Measurements from ENCODE around the gene TXNRD1. TPM values are rescaled to one million over a fixed set of nuclear protein-coding genes. Genes with fewer than 3 reads are reported as not detected.

Gene TXNRD1
- total RNA-seq, 1 experiment from 2014 or later = 327 TPM

- no peak overlapping the region for H2AFZ ChIP-seq (ENCODE audit: low read depth, low read length, poor library complexity, severe bottlenecking)
- DNase-seq (ENCODE audit: low read depth, low spot score) (no peak), ATAC-seq (no peak)
- no peaks in the 10 kb centered on the region for H3K79me2 ChIP-seq (ENCODE audit: insufficient read depth, low read length)
- ChIA-PET CTCF (no interaction called here), POLR2A (no interaction called here), RAD21 (ENCODE audit: low non-redundant PET in 1 of 2, low total read pairs in 2 of 2, uncharacterized antibody in 2 of 2, unreplicated experiment in 2 of 2) (no interaction called here)
- no peaks in the 10 kb centered on the region for H4K20me1 ChIP-seq (ENCODE audit: insufficient read depth)
- no peaks in the 10 kb centered on the region for H3K36me3 ChIP-seq (ENCODE audit: control insufficient read depth in 1 of 2, insufficient read depth in 2 of 2, low read length in 2 of 2)
- H3K27ac ChIP-seq (ENCODE audit: low read depth, low read length) = no peak overlapping the region
- no peak overlapping the region for H3K9ac ChIP-seq (ENCODE audit: low read length)
- no peak overlapping the region for H3K4me2 ChIP-seq (ENCODE audit: low read length)
- no peaks in the 10 kb centered on the region for H3K27me3 ChIP-seq (ENCODE audit: insufficient read depth, low read length)
- peaks cover 0 to 3% of the 10 kb centered on the region in 2 experiments; a peak in 1 of 4 replicates for H3K9me3 ChIP-seq (ENCODE audit: control insufficient read depth in 1 of 2, insufficient read depth in 1 of 2, low read depth in 1 of 2, low read length in 2 of 2)
- no peak for TF ChIP-seq CEBPB (IDR thresholded peaks at IDR 0.05; ENCODE audit: low read depth)
- TF ChIP-seq MAX (IDR thresholded peaks at IDR 0.05) = no peak
- no peak for TF ChIP-seq CBX3 (IDR thresholded peaks at IDR 0.05; ENCODE audit: low read depth)
- no peak for TF ChIP-seq EGR1 (IDR thresholded peaks at IDR 0.05; ENCODE audit: low read depth)
- no peak for TF ChIP-seq SRF (IDR thresholded peaks at IDR 0.05; ENCODE audit: low read depth)
- no peak for TF ChIP-seq TCF7L2 (IDR thresholded peaks at IDR 0.05; ENCODE audit: borderline replicate concordance, extremely low read depth, insufficient read depth, insufficient read length)
- TF ChIP-seq SIN3A (IDR thresholded peaks at IDR 0.05; ENCODE audit: low read depth) = no peak
- TF ChIP-seq, protein P1, sequence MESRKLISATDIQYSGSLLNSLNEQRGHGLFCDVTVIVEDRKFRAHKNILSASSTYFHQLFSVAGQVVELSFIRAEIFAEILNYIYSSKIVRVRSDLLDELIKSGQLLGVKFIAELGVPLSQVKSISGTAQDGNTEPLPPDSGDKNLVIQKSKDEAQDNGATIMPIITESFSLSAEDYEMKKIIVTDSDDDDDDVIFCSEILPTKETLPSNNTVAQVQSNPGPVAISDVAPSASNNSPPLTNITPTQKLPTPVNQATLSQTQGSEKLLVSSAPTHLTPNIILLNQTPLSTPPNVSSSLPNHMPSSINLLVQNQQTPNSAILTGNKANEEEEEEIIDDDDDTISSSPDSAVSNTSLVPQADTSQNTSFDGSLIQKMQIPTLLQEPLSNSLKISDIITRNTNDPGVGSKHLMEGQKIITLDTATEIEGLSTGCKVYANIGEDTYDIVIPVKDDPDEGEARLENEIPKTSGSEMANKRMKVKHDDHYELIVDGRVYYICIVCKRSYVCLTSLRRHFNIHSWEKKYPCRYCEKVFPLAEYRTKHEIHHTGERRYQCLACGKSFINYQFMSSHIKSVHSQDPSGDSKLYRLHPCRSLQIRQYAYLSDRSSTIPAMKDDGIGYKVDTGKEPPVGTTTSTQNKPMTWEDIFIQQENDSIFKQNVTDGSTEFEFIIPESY (IDR thresholded peaks at IDR 0.05; ENCODE audit: extremely low read depth, insufficient replicate concordance, low read length) = no peak
- TF ChIP-seq ZFX (IDR thresholded peaks at IDR 0.05) = no peak
- intact Hi-C loops (cut with micrococcal nuclease) = no loop called here
- no peak overlapping the region for H3K4me3 ChIP-seq (replicated peaks in 1 of 2; ENCODE audit: low read depth in 1 of 2, low read length in 2 of 2)
- peaks cover 6 to 36% of the 10 kb centered on the region in 2 experiments for H3K4me1 ChIP-seq (ENCODE audit: control insufficient read depth in 1 of 2, insufficient read depth in 2 of 2, low read length in 2 of 2)
- no TSS peak for BruUV-seq (replicated peaks)
- H3K9me2 ChIP-seq (ENCODE audit: insufficient read depth) = no peaks in the 10 kb centered on the region
These were observed 159.2 kb downstream of the TXNRD1 start for GRCh38 chr12:104374806-104375205.

DNA sequence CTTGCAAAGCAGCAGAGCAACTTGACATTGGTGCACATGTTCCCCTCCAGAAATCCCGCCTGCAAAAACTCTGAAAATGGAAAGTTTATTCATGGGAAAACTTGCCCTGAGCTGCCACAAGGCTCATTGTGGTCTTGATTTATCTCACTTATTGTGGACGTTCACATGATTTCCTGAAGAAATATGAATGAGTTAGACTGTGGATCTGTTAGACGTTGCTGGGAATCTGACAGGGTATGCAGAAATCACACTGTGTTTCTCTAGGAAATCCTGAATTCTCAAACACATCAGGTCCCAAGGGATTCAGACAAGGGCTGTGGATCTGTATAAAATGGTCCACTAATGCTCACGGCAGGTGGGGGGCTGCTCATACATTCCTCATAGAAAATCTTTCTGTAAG, 160.2 kb downstream of the TXNRD1 start:
- Histone ChIP-seq H3K4me3 (replicated peaks in 1 of 2; ENCODE audit: low read depth in 1 of 2, low read length in 2 of 2) (no peak overlapping the region), H3K9me2 (ENCODE audit: insufficient read depth) (no peaks in the 10 kb centered on the region), H3K4me2 (ENCODE audit: low read length) (no peak overlapping the region), H2AFZ (ENCODE audit: low read depth, low read length, poor library complexity, severe bottlenecking) (no peak overlapping the region), H3K79me2 (ENCODE audit: insufficient read depth, low read length) (no peaks in the 10 kb centered on the region), H3K9me3 (ENCODE audit: control insufficient read depth in 1 of 2, insufficient read depth in 1 of 2, low read depth in 1 of 2, low read length in 2 of 2) (no peaks in the 10 kb centered on the region), H3K27me3 (ENCODE audit: insufficient read depth, low read length) (no peaks in the 10 kb centered on the region), H3K4me1 (ENCODE audit: control insufficient read depth in 1 of 2, insufficient read depth in 2 of 2, low read length in 2 of 2) (peaks cover 6 to 34% of the 10 kb centered on the region in 2 experiments), H3K9ac (ENCODE audit: low read length) (no peak overlapping the region), H3K27ac (ENCODE audit: low read depth, low read length) (no peak overlapping the region), H3K36me3 (ENCODE audit: control insufficient read depth in 1 of 2, insufficient read depth in 2 of 2, low read length in 2 of 2) (no peaks in the 10 kb centered on the region), H4K20me1 (ENCODE audit: insufficient read depth) (no peaks in the 10 kb centered on the region)
- ATAC-seq = no peak
- intact Hi-C loops (cut with micrococcal nuclease) = no loop called here
- RAD21 ChIA-PET (ENCODE audit: low non-redundant PET in 1 of 2, low total read pairs in 2 of 2, uncharacterized antibody in 2 of 2, unreplicated experiment in 2 of 2) = no interaction called here
- CTCF ChIA-PET = no interaction called here
- DNase-seq (ENCODE audit: low read depth, low spot score) = no peak
- POLR2A ChIA-PET = no interaction called here
- no TSS peak for BruUV-seq (replicated peaks)
- TF ChIP-seq CEBPB (IDR thresholded peaks at IDR 0.05; ENCODE audit: low read depth) = no peak
- TF ChIP-seq, protein P1 (IDR thresholded peaks at IDR 0.05; ENCODE audit: extremely low read depth, insufficient replicate concordance, low read length) = no peak
- TF ChIP-seq FOSL1 (IDR thresholded peaks at IDR 0.05; ENCODE audit: low read depth) = no peak
- no peak for TF ChIP-seq SRF (IDR thresholded peaks at IDR 0.05; ENCODE audit: low read depth)
- no peak for TF ChIP-seq ZNF274 (IDR thresholded peaks at IDR 0.05; ENCODE audit: low read depth, low read length)
- TF ChIP-seq ELF1 (IDR thresholded peaks at IDR 0.05; ENCODE audit: borderline replicate concordance, low read depth) = no peak
- no peak for TF ChIP-seq MAX (IDR thresholded peaks at IDR 0.05)
- no peak for TF ChIP-seq SP1 (IDR thresholded peaks at IDR 0.05; ENCODE audit: low read depth)
- TF ChIP-seq JUND (IDR thresholded peaks at IDR 0.05) = no peak
- no peak for TF ChIP-seq POLR2AphosphoS5 (IDR thresholded peaks at IDR 0.05; ENCODE audit: low read depth, low read length)
